ENCODE data around the gene CACNG6.

DNA sequence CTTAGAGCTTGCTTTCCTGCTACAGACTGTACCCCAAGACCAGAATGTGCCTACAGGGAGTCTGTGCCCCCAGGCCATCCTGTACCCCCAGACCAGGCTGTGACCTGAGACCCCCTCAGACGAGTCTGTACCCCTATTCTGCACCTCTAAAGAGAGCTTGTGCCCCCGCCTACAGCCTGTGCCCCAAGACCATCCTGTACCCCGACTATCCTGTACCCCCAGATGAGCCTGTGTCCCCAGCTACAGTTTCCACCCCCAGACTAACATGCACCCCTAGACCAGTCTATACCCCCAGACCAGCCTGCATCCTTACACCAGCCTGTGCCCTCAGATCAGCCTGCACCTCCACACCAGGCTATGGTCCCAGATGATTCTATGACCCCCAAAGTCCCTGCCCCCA, 2.0 kb downstream of the CACNG6 start:
- TF ChIP-seq, protein P1, sequence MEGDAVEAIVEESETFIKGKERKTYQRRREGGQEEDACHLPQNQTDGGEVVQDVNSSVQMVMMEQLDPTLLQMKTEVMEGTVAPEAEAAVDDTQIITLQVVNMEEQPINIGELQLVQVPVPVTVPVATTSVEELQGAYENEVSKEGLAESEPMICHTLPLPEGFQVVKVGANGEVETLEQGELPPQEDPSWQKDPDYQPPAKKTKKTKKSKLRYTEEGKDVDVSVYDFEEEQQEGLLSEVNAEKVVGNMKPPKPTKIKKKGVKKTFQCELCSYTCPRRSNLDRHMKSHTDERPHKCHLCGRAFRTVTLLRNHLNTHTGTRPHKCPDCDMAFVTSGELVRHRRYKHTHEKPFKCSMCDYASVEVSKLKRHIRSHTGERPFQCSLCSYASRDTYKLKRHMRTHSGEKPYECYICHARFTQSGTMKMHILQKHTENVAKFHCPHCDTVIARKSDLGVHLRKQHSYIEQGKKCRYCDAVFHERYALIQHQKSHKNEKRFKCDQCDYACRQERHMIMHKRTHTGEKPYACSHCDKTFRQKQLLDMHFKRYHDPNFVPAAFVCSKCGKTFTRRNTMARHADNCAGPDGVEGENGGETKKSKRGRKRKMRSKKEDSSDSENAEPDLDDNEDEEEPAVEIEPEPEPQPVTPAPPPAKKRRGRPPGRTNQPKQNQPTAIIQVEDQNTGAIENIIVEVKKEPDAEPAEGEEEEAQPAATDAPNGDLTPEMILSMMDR (IDR thresholded peaks at IDR 0.05): no peak
- no peak for TF ChIP-seq POLR2A (IDR thresholded peaks at IDR 0.05)
